Activated naive CD8-positive, alpha-beta T cell treated with anti-CD3 and anti-CD28 coated beads, Interleukin-2, amount 50 U/mL, for 24 hours (primary cell): ENCODE measurements around the gene HOXA2.
A peak's percentile ranks its signal among the peaks of the same experiment; 100 is the strongest.

Experiments used
- ATAC-seq: fragments of 150-1000 bp; cut with Tn5 transposase; one replicate; pipeline ENCODE4 v1.10.0; 2021
- DNase-seq: peaks from one replicate; pipeline ENCODE4 v3.0.0; 2021
- H3K27ac Mint-ChIP-seq: one replicate; pipeline ENCODE4 v1.8.0; 2021; ENCODE audit warnings: mild to moderate bottlenecking, mixed read lengths
- H3K27me3 Mint-ChIP-seq: one replicate; pipeline ENCODE4 v1.8.0; 2021; ENCODE audit warnings: mixed read lengths
- H3K36me3 Mint-ChIP-seq: one replicate; pipeline ENCODE4 v1.8.0; 2021; ENCODE audit warnings: low read depth, mixed read lengths
- H3K4me1 Mint-ChIP-seq: one replicate; pipeline ENCODE4 v1.8.0; 2021; ENCODE audit warnings: mixed read lengths
- H3K4me3 Mint-ChIP-seq: one replicate; pipeline ENCODE4 v1.8.0; 2021; ENCODE audit warnings: mild to moderate bottlenecking, moderate library complexity, mixed read lengths
- H3K9me3 Mint-ChIP-seq: one replicate; pipeline ENCODE4 v1.8.0; 2021; ENCODE audit warnings: mixed read lengths

Gene HOXA2

DNA sequence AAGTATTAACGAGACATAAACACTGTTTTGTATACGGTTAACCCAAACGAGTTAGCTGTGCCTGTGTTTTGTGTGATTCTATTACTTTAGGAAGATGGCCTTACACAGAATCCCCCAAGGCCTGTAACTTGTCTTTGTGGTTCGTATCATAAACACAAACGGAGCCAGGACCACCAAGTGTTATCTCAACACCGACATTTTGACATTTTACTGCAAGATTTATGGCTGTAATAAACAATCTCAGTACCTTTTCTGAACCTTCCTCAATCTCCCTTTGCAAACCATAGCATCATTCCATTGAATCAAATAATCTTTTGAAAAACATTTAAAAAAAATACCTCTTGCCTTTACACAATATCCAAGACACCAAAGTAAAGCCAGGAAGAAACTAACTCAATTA is 30.5 kb upstream of the HOXA2 start:
- DNase-seq = no peak
- Mint-ChIP-seq H3K36me3 (no peaks in the 10 kb centered on the region), H3K9me3 (no peaks in the 10 kb centered on the region), H3K4me3 (no peak overlapping the region), H3K27me3 (peaks cover 58% of the 10 kb centered on the region), H3K27ac (no peak overlapping the region), H3K4me1 (peaks cover 32% of the 10 kb centered on the region)
- no peak for ATAC-seq

DNA sequence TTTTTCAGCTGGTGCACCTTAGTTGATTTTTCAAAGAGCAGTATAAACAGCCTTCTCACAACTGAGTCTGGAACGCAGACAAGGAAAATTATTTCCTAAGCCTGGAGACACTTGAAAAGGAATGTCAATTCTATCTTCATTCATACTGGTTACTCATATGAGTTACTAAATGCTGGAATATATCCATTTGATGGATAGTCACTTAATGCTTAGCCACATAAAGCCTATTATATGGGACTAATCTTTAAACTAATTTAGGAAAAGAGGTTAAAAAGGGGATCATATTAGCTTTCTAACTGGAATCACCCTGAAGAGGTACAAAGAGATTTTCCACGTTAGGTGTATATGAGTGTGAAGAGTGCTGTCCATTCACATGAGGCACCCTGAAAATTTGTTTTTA is 29.7 kb upstream of the HOXA2 start:
- Mint-ChIP-seq H3K27ac (no peak overlapping the region), H3K9me3 (no peaks in the 10 kb centered on the region), H3K36me3 (no peaks in the 10 kb centered on the region), H3K4me1 (peaks cover 31% of the 10 kb centered on the region), H3K27me3 (peaks cover 55% of the 10 kb centered on the region), H3K4me3 (no peak overlapping the region)
- DNase-seq (no peak), ATAC-seq (no peak)

- no peaks in the 10 kb centered on the region for H3K36me3 Mint-ChIP-seq
- no peak for DNase-seq
- peak overlapping the region; percentile 55 for H3K4me3 Mint-ChIP-seq
- no peaks in the 10 kb centered on the region for H3K9me3 Mint-ChIP-seq
- no peak overlapping the region for H3K27ac Mint-ChIP-seq
- H3K4me1 Mint-ChIP-seq = peaks cover 29% of the 10 kb centered on the region
- ATAC-seq = no peak
- H3K27me3 Mint-ChIP-seq = peaks cover 55% of the 10 kb centered on the region
Observed at GRCh38 chr7:27131390-27131819, 28.9 kb upstream of the HOXA2 start.

- Mint-ChIP-seq H3K4me3 (peak within 1 kb of the TSS; percentile 55), H3K36me3 (no peaks in the 10 kb centered on the region), H3K9me3 (no peaks in the 10 kb centered on the region), H3K27me3 (peaks cover 49% of the 10 kb centered on the region), H3K4me1 (peaks cover 24% of the 10 kb centered on the region), H3K27ac (no peak within 1 kb of the TSS)
- DNase-seq (peak; percentile 77), ATAC-seq (peak; percentile 88)
Observed at GRCh38 chr7:27130540-27131389, 28.3 kb upstream of the HOXA2 start, which contains the start of gene HOXA4. TSS of gene HOXA4 (minus strand) at chr7:27130757. CDS start at chr7:27130733, 24 bp downstream.

GRCh38 chr7:27129729-27130539 is 27.5 kb upstream of the HOXA2 start:
- Mint-ChIP-seq H3K4me1 (peaks cover 19% of the 10 kb centered on the region), H3K9me3 (no peaks in the 10 kb centered on the region), H3K27ac (no peak overlapping the region), H3K27me3 (peaks cover 46% of the 10 kb centered on the region), H3K4me3 (no peak overlapping the region), H3K36me3 (no peaks in the 10 kb centered on the region)
- DNase-seq (no peak), ATAC-seq (no peak)

DNA sequence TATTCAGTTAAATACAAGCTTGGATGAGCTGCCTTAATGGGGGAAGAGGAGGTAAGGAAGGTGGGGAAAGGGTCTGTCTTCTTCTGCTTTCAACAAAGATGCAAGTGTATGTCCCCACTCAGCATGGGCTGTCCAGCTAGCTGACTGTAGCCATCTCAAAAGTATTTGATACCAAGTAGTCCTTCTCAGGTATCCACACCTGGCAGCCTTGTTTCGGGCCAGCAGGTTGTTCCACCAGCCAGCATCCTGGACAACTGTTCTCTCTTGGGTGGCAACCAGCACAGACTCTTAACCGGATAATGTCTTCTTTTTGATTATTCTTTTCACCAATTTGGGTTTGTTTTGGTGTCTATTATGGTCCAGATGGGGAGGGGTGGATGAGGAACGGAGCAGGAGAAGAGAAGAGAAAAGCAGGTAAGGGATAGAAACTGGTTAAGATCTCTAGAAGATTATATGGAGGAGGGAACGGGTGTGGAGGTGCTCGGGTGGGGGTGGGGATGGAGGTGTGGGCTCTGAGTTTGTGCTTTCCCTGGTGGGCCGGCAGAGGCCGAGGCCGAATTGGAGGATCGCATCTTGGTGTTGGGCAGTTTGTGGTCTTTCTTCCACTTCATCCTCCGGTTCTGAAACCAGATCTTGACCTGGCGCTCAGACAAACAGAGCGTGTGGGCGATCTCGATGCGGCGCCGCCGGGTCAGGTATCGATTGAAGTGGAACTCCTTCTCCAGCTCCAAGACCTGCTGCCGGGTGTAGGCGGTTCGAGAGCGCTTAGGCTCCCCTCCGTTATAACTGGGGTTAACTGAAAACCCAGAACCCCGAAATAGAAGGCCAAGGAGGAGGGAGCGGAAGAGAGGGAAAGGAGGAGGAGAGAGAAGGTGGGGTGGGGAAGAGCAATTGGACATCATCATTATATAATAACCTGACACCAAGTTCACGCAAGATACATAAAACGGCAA is 26.6 kb upstream of the HOXA2 start:
- peaks cover 10% of the 10 kb centered on the region for H3K4me1 Mint-ChIP-seq
- H3K27ac Mint-ChIP-seq = no peak overlapping the region
- no peak for ATAC-seq
- H3K4me3 Mint-ChIP-seq = no peak overlapping the region
- no peak for DNase-seq
- no peaks in the 10 kb centered on the region for H3K9me3 Mint-ChIP-seq
- H3K27me3 Mint-ChIP-seq = peaks cover 49% of the 10 kb centered on the region
- H3K36me3 Mint-ChIP-seq = no peaks in the 10 kb centered on the region

- Mint-ChIP-seq H3K4me1 (peaks cover 4% of the 10 kb centered on the region), H3K4me3 (no peak overlapping the region), H3K27me3 (peaks cover 40% of the 10 kb centered on the region), H3K36me3 (no peaks in the 10 kb centered on the region), H3K9me3 (no peaks in the 10 kb centered on the region), H3K27ac (no peak overlapping the region)
- ATAC-seq = no peak
- DNase-seq = no peak
Observed at GRCh38 chr7:27128034-27128433, 25.6 kb upstream of the HOXA2 start.

DNA sequence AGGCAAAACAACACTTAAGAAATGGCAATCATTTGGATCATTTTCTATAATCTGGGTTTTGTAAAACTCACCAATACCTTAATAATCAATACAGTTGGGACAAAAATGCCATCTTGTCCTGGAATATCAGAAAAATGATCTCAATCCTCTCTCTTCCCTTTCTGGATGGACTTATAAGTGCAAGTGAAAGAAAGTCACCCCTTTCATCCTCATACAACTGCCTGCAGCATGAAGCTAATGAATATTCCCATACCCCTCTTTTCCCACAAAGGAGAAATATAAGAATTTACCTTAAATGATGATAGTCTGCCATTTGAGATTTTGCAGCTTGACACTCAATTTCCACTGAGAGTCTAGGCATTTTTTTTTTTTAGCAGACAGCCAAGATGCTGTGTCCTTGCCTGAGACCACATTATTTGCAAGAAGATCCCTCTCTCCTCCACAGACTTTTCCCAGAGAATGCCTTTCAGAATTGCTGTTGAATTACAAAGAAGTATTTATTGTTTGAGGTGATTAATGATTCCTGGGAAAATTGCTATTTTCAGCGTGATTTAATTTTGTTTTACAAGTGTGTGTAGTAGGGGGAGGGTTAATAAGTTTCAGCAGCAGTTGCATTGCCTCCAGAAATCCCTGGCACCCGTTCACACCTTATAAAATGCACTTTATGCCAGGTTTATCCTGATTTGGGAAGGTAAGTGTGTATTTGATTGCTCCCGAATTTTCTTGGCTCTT is 24.3 kb upstream of the HOXA2 start:
- no peak overlapping the region for H3K4me3 Mint-ChIP-seq
- DNase-seq (no peak), ATAC-seq (no peak)
- H3K27me3 Mint-ChIP-seq = peaks cover 31% of the 10 kb centered on the region
- H3K4me1 Mint-ChIP-seq = peaks cover 4% of the 10 kb centered on the region
- no peak overlapping the region for H3K27ac Mint-ChIP-seq
- no peaks in the 10 kb centered on the region for H3K9me3 Mint-ChIP-seq
- no peaks in the 10 kb centered on the region for H3K36me3 Mint-ChIP-seq

DNA sequence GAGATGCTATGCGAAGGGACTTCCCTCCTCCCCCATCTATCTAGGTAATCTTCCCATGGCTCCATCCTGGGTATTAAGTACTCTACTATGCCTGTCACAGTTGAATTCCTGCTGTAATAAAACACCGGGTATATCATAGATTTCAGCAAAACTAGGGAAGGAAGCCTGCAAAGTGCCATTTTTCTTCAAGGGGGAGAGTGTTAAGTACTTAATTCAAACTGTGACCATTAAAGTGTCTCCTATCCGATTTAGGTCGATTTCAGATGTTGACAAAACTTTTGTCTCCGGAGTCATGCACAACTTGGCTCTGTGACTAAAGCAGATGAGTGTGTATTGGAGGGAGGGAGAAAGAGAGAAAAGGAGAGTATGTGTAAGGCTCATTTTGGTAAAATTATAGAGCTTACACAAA is 23.5 kb upstream of the HOXA2 start:
- Mint-ChIP-seq H3K9me3 (no peaks in the 10 kb centered on the region), H3K4me3 (no peak overlapping the region)

GRCh38 chr7:27124902-27125689 is 22.6 kb upstream of the HOXA2 start:
- Mint-ChIP-seq H3K27ac (no peak overlapping the region), H3K4me3 (no peak overlapping the region)

More for the DNA sequence above, 23.5 kb upstream of the HOXA2 start:
- H3K27ac Mint-ChIP-seq = no peak overlapping the region
- peaks cover 26% of the 10 kb centered on the region for H3K27me3 Mint-ChIP-seq
- H3K4me1 Mint-ChIP-seq = no peaks in the 10 kb centered on the region
- no peak for DNase-seq
- ATAC-seq = no peak
- no peaks in the 10 kb centered on the region for H3K36me3 Mint-ChIP-seq

DNA sequence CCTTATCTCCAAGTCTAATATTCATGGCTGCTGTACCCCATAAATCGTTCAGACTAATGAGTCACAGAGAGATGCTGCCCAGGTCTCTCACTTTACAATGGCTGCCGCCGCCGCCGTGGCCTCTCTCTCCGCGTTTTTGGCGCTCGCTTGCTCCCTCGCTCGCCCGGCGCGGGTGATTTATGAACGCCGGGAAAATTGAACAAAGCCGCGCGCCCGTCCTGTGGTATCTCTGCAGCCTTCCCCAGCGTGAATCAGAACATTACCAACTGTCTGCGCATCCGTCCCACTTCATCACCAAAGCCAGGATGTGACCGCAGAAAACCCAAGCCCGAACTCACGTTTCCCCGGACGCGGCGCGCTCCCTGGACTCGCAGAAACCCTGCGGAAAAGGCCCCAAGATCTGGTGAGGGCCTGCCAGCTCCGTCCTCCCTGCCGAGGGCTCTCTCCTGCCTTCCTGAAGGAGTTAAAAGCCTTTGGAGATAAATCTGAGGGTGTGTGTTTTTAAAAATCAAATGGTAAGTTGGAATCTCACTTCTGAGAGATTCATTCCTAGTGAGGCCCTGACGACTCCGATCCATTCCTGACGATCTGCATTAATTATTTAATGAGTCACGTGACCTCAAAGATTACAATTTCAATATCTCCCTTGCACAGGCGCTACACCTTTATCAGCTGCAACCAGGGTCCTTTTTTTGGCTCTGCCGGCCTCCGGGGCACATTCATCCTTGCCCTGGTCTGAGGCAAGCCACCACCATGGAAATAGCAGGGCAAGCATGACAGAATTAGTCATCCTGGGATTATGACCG is 21.8 kb upstream of the HOXA2 start:
- Mint-ChIP-seq H3K4me1 (no peaks in the 10 kb centered on the region), H3K27me3 (peaks cover 22% of the 10 kb centered on the region), H3K27ac (no peak overlapping the region), H3K4me3 (no peak overlapping the region), H3K9me3 (no peaks in the 10 kb centered on the region), H3K36me3 (no peaks in the 10 kb centered on the region)
- no peak for ATAC-seq
- DNase-seq = no peak

More at GRCh38 chr7:27124902-27125689, 22.6 kb upstream of the HOXA2 start:
- Mint-ChIP-seq H3K4me1 (no peaks in the 10 kb centered on the region), H3K27me3 (peaks cover 26% of the 10 kb centered on the region), H3K9me3 (no peaks in the 10 kb centered on the region), H3K36me3 (no peaks in the 10 kb centered on the region)
- ATAC-seq (no peak), DNase-seq (no peak)

DNA sequence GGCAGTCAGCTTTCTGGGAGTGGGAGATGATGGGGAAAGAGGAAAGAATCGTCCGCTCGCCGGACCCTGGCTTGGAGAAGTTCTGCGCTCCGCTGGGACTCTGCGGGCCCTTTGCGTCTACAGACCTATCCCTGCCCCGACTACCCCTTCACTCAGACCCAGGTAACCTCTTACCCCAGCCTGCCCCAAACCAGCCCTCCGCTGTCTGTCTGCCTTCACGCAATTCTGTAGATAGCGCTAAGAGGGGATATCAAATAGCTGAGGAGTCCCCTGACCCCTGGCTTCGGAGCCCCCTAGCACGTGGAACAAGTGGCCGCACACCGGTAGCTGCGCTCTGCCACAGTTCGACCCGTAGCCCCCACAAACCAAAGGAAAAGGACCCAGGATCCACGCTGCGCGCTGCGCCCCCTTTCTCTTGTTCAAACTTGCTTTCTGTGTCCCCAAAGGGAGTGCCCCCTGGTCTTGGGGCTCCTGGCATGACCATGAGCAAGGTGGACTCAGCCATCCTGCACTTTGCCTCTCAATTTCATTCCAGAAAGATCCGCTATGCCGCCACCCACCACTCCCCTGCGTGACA is 21.1 kb upstream of the HOXA2 start:
- ATAC-seq (no peak), DNase-seq (no peak)
- Mint-ChIP-seq H3K27me3 (peaks cover 18% of the 10 kb centered on the region), H3K36me3 (no peaks in the 10 kb centered on the region), H3K27ac (no peak overlapping the region), H3K9me3 (no peaks in the 10 kb centered on the region), H3K4me1 (no peaks in the 10 kb centered on the region), H3K4me3 (no peak overlapping the region)
